ENCODE measurements around the gene KRT39.

GRCh38 chr17:40961591-40961990 lies 5.2 kb downstream of the KRT39 start:
- TF ChIP-seq EZH2 (IDR thresholded peaks at IDR 0.05), result no peak
- no peak for TF ChIP-seq POLR2AphosphoS5 (IDR thresholded peaks at IDR 0.05; ENCODE audit: borderline replicate concordance, low read depth, low read length)
- TF ChIP-seq FOXP2 (optimal IDR thresholded peaks at IDR 0.05; ENCODE audit: control extremely low read depth, extremely low read length, insufficient read depth), result no peak

Measured in SK-N-MC (cell line).